H1 (cell line): ENCODE measurements around the gene CRTAC1. TPM values are rescaled to one million over a fixed set of nuclear protein-coding genes. Genes with fewer than 3 reads are reported as not detected.

Source experiments
- CTCF ChIA-PET: fragments of 300-600 bp; sonication (Branson Sonifier 250); formaldehyde crosslinking; loops from one replicate; lab custom pipeline; 2021; ENCODE audit not compliant: partially characterized antibody; lab: Charles Lee
- POLR2A ChIA-PET: fragments of 300-600 bp; sonication (Branson Sonifier 250); formaldehyde crosslinking; loops from one replicate; lab custom pipeline; 2021; ENCODE audit warnings: inconsistent platforms; ENCODE audit not compliant: partially characterized antibody; lab: Charles Lee
- DNase-seq, 2 experiments: peaks; one replicate each; pipeline versions ENCODE4 v3.0.0 to v3.0.0-alpha.2; 2010 to 2022; ENCODE audit warnings: low spot score in 2 of 2, low read depth in 1 of 2, mixed read lengths in 1 of 2
- FAIRE-seq: peaks from 2 replicates; lab custom pipeline; 2011; peaks lifted over from hg19 to GRCh38; lab: Jason Lieb, UNC
- H2AFZ ChIP-seq: 2 replicates; pipeline ENCODE4 v1.8.1; 2012; ENCODE audit warnings: low read length, inconsistent platforms
- H2AK5ac ChIP-seq: 2 replicates; pipeline ENCODE4 v1.6.1; 2013; ENCODE audit warnings: low read depth, low read length
- H2BK120ac ChIP-seq: replicated peaks from 2 replicates; pipeline ENCODE3; 2013; ENCODE audit warnings: low read depth, low read length, inconsistent platforms
- H2BK12ac ChIP-seq: 2 replicates; pipeline ENCODE4 v1.6.1; 2013; ENCODE audit warnings: low read depth, low read length
- H2BK15ac ChIP-seq: 2 replicates; pipeline ENCODE4 v1.6.1; 2013; ENCODE audit warnings: low read length
- H2BK20ac ChIP-seq: 2 replicates; pipeline ENCODE4 v1.6.1; 2013; ENCODE audit warnings: low read length
- H2BK5ac ChIP-seq: 2 replicates; pipeline ENCODE4 v1.6.1; 2013; ENCODE audit warnings: low read depth, low read length
- H3K14ac ChIP-seq: 2 replicates; pipeline ENCODE4 v1.6.1; 2013; ENCODE audit warnings: inconsistent platforms; ENCODE audit not compliant: insufficient read length
- H3K18ac ChIP-seq: 2 replicates; pipeline ENCODE4 v1.6.1; 2013; ENCODE audit warnings: low read length; ENCODE audit errors: extremely low read depth
- H3K23ac ChIP-seq: 2 replicates; pipeline ENCODE4 v1.6.1; 2013; ENCODE audit warnings: inconsistent platforms; ENCODE audit not compliant: insufficient read length
- H3K23me2 ChIP-seq: 2 replicates; pipeline ENCODE4 v1.6.1; 2013; ENCODE audit warnings: low read depth, low read length
- H3K27ac ChIP-seq: 2 replicates; pipeline ENCODE4 v1.6.1; 2011; ENCODE audit warnings: low read depth, low read length, inconsistent platforms
- H3K27me3 ChIP-seq, 4 experiments: replicated peaks in 1 of 4; 1 replicate in 1 of 4; 2 replicates in 3 of 4; pipeline versions ENCODE4 v1.6.1 to v1.8.1; 2011 to 2013; ENCODE audit warnings: low read length in 3 of 4, mild to moderate bottlenecking in 3 of 4, inconsistent platforms in 2 of 4, mixed read lengths in 2 of 4, moderate library complexity in 1 of 4; ENCODE audit not compliant: control insufficient read depth in 3 of 4, insufficient read depth in 3 of 4; ENCODE audit errors: extremely low read depth in 1 of 4
- H3K36me3 ChIP-seq, 4 experiments: 2 replicates each; pipeline versions ENCODE4 v1.6.1 to v1.8.1; 2011 to 2013; ENCODE audit warnings: mild to moderate bottlenecking in 4 of 4, low read length in 3 of 4, moderate library complexity in 2 of 4, control low read depth in 1 of 4, inconsistent platforms in 1 of 4; ENCODE audit not compliant: insufficient read depth in 4 of 4, control insufficient read depth in 2 of 4
- H3K4ac ChIP-seq: replicated peaks from 2 replicates; pipeline ENCODE3; 2013; ENCODE audit warnings: low read length, low read depth, mixed read lengths, inconsistent platforms; ENCODE audit not compliant: insufficient read length
- H3K4me1 ChIP-seq, 4 experiments: replicated peaks in 1 of 4; 1 replicate in 1 of 4; 2 replicates in 3 of 4; pipeline versions ENCODE4 v1.6.1 to v1.8.1; 2011 to 2013; ENCODE audit warnings: low read length in 3 of 4, inconsistent platforms in 2 of 4, mixed read lengths in 1 of 4; ENCODE audit not compliant: insufficient read depth in 4 of 4, control insufficient read depth in 3 of 4
- H3K4me2 ChIP-seq, 2 experiments: 2 replicates each; pipeline versions ENCODE4 v1.6.1 to v1.8.1; 2011 to 2013; ENCODE audit warnings: low read depth in 2 of 2, low read length in 2 of 2, control low read depth in 1 of 2, inconsistent platforms in 1 of 2, mild to moderate bottlenecking in 1 of 2; ENCODE audit not compliant: insufficient read depth in 1 of 2
- H3K4me3 ChIP-seq, 4 experiments: fragments of 200-600, 300-600 bp in 1 of 4; sonication (generic), shearing (Covaris generic), sonication (Bioruptor Twin) in 1 of 4; 2 replicates each; pipeline versions ENCODE4 v1.5.1 to v1.8.1; 2011 to 2016; ENCODE audit warnings: low read length in 4 of 4, low read depth in 3 of 4, control low read depth in 2 of 4, inconsistent platforms in 2 of 4, mild to moderate bottlenecking in 2 of 4, mixed read lengths in 1 of 4, moderate library complexity in 1 of 4; ENCODE audit not compliant: insufficient read depth in 2 of 4; ENCODE audit errors: extremely low read depth in 1 of 4
- H3K56ac ChIP-seq: replicated peaks from 2 replicates; pipeline ENCODE3; 2013; ENCODE audit warnings: low read depth, mild to moderate bottlenecking, mixed read lengths, low read length, inconsistent platforms; ENCODE audit not compliant: insufficient read length
- H3K79me1 ChIP-seq: 2 replicates; pipeline ENCODE4 v1.6.1; 2013; ENCODE audit warnings: low read depth, low read length, control low read depth
- H3K79me2 ChIP-seq, 2 experiments: 2 replicates each; pipeline versions ENCODE4 v1.6.1 to v1.8.1; 2012 to 2013; ENCODE audit warnings: low read length in 2 of 2, mild to moderate bottlenecking in 2 of 2, inconsistent platforms in 1 of 2; ENCODE audit not compliant: insufficient read depth in 2 of 2, control insufficient read depth in 1 of 2
- H3K9ac ChIP-seq, 4 experiments: replicated peaks in 1 of 4; 1 replicate in 1 of 4; 2 replicates in 3 of 4; pipeline versions ENCODE4 v1.6.1 to v1.8.1; 2011 to 2013; ENCODE audit warnings: low read depth in 3 of 4, low read length in 3 of 4, control low read depth in 2 of 4, mild to moderate bottlenecking in 2 of 4, moderate library complexity in 2 of 4, inconsistent platforms in 1 of 4; ENCODE audit errors: extremely low read depth in 1 of 4
- H3K9me3 ChIP-seq, 2 experiments: 2 replicates each; pipeline versions ENCODE4 v1.6.1 to v1.8.1; 2012 to 2013; ENCODE audit warnings: mild to moderate bottlenecking in 2 of 2, moderate library complexity in 2 of 2, control low read depth in 1 of 2, inconsistent platforms in 1 of 2, low read depth in 1 of 2, low read length in 1 of 2, mixed read lengths in 1 of 2; ENCODE audit not compliant: insufficient read depth in 2 of 2
- H4K20me1 ChIP-seq, 2 experiments: replicated peaks in 1 of 2; 2 replicates each; pipeline versions ENCODE3 to v1.8.1; 2011 to 2013; ENCODE audit warnings: inconsistent platforms in 2 of 2, low read length in 2 of 2, mild to moderate bottlenecking in 1 of 2; ENCODE audit not compliant: insufficient read depth in 2 of 2, control insufficient read depth in 1 of 2
- H4K5ac ChIP-seq: 2 replicates; pipeline ENCODE4 v1.6.1; 2013; ENCODE audit warnings: low read length, low read depth, mixed read lengths, inconsistent platforms; ENCODE audit not compliant: insufficient read length
- H4K8ac ChIP-seq: 2 replicates; pipeline ENCODE4 v1.8.0; 2013; ENCODE audit warnings: mild to moderate bottlenecking, moderate library complexity, low read length, inconsistent platforms; ENCODE audit not compliant: insufficient read depth; ENCODE audit errors: extremely low read depth
- H4K91ac ChIP-seq: replicated peaks from 2 replicates; pipeline ENCODE3; 2013; ENCODE audit warnings: low read length, mixed read lengths, inconsistent platforms; ENCODE audit not compliant: insufficient read length
- BRCA1 ChIP-seq: IDR thresholded peaks from 2 replicates; pipeline ENCODE4 v1.6.1; 2012; ENCODE audit warnings: low read depth, low read length, improper control_type of control experiment
- CREB1 ChIP-seq: IDR thresholded peaks from 2 replicates; pipeline ENCODE4 v1.6.1; 2012; ENCODE audit warnings: inconsistent platforms
- CTBP2 ChIP-seq: IDR thresholded peaks from 2 replicates; pipeline ENCODE4 v1.7.0; 2011; ENCODE audit warnings: borderline replicate concordance, mild to moderate bottlenecking, moderate library complexity, mixed read lengths, low read length; ENCODE audit not compliant: insufficient read depth, insufficient read length
- GTF2F1 ChIP-seq: IDR thresholded peaks from 2 replicates; pipeline ENCODE4 v1.6.1; 2012; ENCODE audit warnings: low read depth, low read length, improper control_type of control experiment, borderline replicate concordance
- HDAC2 ChIP-seq, 2 experiments: fragments of 300-600 bp in 1 of 2; sonication (generic) in 1 of 2; IDR thresholded peaks; 2 replicates each; pipeline ENCODE4 v1.6.1; 2011 to 2012; ENCODE audit warnings: low read depth in 2 of 2, low read length in 2 of 2, mild to moderate bottlenecking in 2 of 2, moderate library complexity in 2 of 2, borderline replicate concordance in 1 of 2, inconsistent platforms in 1 of 2
- KDM1A ChIP-seq: fragments of 200-600, 300-600 bp; sonication (generic); IDR thresholded peaks from 2 replicates; pipeline ENCODE4 v1.7.1; 2016; ENCODE audit warnings: mild to moderate bottlenecking, low read length, borderline replicate concordance
- KDM5A ChIP-seq: fragments of 200-600 bp; IDR thresholded peaks from 2 replicates; pipeline ENCODE4 v1.7.1; 2012; ENCODE audit warnings: mild to moderate bottlenecking, low read length, inconsistent platforms, mixed read lengths
- MAFK ChIP-seq: IDR thresholded peaks from 2 replicates; pipeline ENCODE4 v1.6.1; 2012; ENCODE audit warnings: low read depth, mild to moderate bottlenecking, improper control_type of control experiment, low read length
- NANOG ChIP-seq: IDR thresholded peaks from 2 replicates; pipeline ENCODE4 v1.6.1; 2011; ENCODE audit warnings: low read length, low read depth, mild to moderate bottlenecking, inconsistent platforms; ENCODE audit not compliant: insufficient read depth, poor library complexity, severe bottlenecking
- RNF2 ChIP-seq: fragments of 200-900, 300-1000 bp; sonication (generic); IDR thresholded peaks from 2 replicates; pipeline ENCODE4 v1.7.1; 2016; ENCODE audit warnings: borderline replicate concordance, low read depth, mild to moderate bottlenecking, antibody characterized with exemption, low read length; ENCODE audit not compliant: poor library complexity, severe bottlenecking; ENCODE audit errors: missing control alignments
- TAF7 ChIP-seq: optimal IDR thresholded peaks from 2 replicates; pipeline ENCODE3; 2011; ENCODE audit warnings: low read depth, mild to moderate bottlenecking, inconsistent platforms, low read length, moderate library complexity, borderline replicate concordance
- TBP ChIP-seq: IDR thresholded peaks from 2 replicates; pipeline ENCODE4 v1.6.1; 2011; ENCODE audit warnings: low read depth, low read length, improper control_type of control experiment
- WGBS, 2 experiments: shearing (Covaris generic) in 1 of 2; methylation state at CpG; one replicate each; pipeline versions ENCODE4 v1.1.6 to v1.1.7; 2013 to 2015; ENCODE audit warnings: low lambda C conversion rate in 2 of 2, mixed read lengths in 2 of 2, inconsistent platforms in 1 of 2, low coverage in 1 of 2, missing lambda C conversion rate in 1 of 2; ENCODE audit not compliant: insufficient replicate concordance in 2 of 2, insufficient coverage in 1 of 2, insufficient read length in 1 of 2; ENCODE audit errors: extremely low coverage in 1 of 2, missing lambda C conversion rate in 1 of 2; 5-methylcytosine and 5-hydroxymethylcytosine counted together
- polyA plus RNA-seq, 7 experiments: library from polyadenylated mRNA; depleted of rRNA in 3 of 7; stranded (reverse) in 5 of 7; unstranded in 2 of 7; fragments of >200 nt in 5 of 7; fragments of 200-250 nt in 2 of 7; gene quantifications; 1 replicate in 5 of 7; 2 replicates in 1 of 7; 4 replicates in 1 of 7; pipeline versions ENCODE4 v1.2.1 to v1.2.3, GENCODE V29; 2011 to 2013; ENCODE audit warnings: missing spikeins in 2 of 7, mixed read lengths in 2 of 7
- total RNA-seq: library from RNA; stranded (reverse); fragmentation: NEBNext Ultra II Directional; extraction: Animal tissue kit (Norgen Biotek cat#: 25700); gene quantifications from 2 replicates; pipeline ENCODE4 v1.2.1, GENCODE V29; 2021
- TF ChIP-seq, protein P1 (sequence below): IDR thresholded peaks from 2 replicates; pipeline ENCODE4 v1.6.1; 2012; ENCODE audit warnings: inconsistent platforms

Gene CRTAC1
- total and polyA plus RNA-seq, 2 of the 8 experiments (the other 6 are each of a cell fraction or from before 2014, with no cell fraction given), result 0.91 to 1.2 TPM

- H3K23me2 ChIP-seq, result peaks cover 1% of the 10 kb centered on the region; the same call in 1 of the 2 replicates
- no peak overlapping the region for H2BK12ac ChIP-seq
- H2BK5ac ChIP-seq, result no peak overlapping the region
- FAIRE-seq (no peak), DNase-seq (no peak)
- H4K5ac ChIP-seq, result no peak overlapping the region
- H2BK20ac ChIP-seq, result no peak overlapping the region
- no peak overlapping the region for H2AK5ac ChIP-seq
- H3K23ac ChIP-seq, result no peak overlapping the region
- H3K9me3 ChIP-seq, result no peaks in the 10 kb centered on the region
- POLR2A ChIA-PET, result interaction anchor here (1.2 to 1.3 kb wide), 2 partner anchors 11 to 115 kb away, joined by 3 read pairs; partner anchors contain the start of gene ZFYVE27
- no peak overlapping the region for H3K4me3 ChIP-seq
- H4K91ac ChIP-seq, result no peak overlapping the region
- no peak overlapping the region for H2AFZ ChIP-seq
- no peak overlapping the region for H3K27ac ChIP-seq
- peaks cover 0 to 4% (median under 1%) of the 10 kb centered on the region in 4 experiments; a peak in 6 of 7 replicates for H3K4me1 ChIP-seq
- no peak overlapping the region for H2BK120ac ChIP-seq
- H4K8ac ChIP-seq, result no peak overlapping the region
- peaks cover 0 to 25% (median 14%) of the 10 kb centered on the region in 4 experiments; a peak in 6 of 7 replicates for H3K27me3 ChIP-seq
- no peak overlapping the region for H3K9ac ChIP-seq
- CTCF ChIA-PET, result no interaction called here
- H3K18ac ChIP-seq, result no peak overlapping the region
- no peaks in the 10 kb centered on the region for H3K36me3 ChIP-seq
- H2BK15ac ChIP-seq, result no peak overlapping the region
- H3K56ac ChIP-seq, result no peak overlapping the region
- WGBS, 2 experiments, result 85% methylated on average over 3 of the region's 3 CpGs; no CpG with 5 or more reads in 1 of the 2 experiments
- H3K14ac ChIP-seq, result no peak overlapping the region
- no peaks in the 10 kb centered on the region for H3K79me2 ChIP-seq
- no peak overlapping the region for H3K4me2 ChIP-seq
- H4K20me1 ChIP-seq, result peaks cover 0 to 3% of the 10 kb centered on the region in 2 experiments
- H3K4ac ChIP-seq, result no peak overlapping the region
- no peaks in the 10 kb centered on the region for H3K79me1 ChIP-seq
- no peak for TF ChIP-seq CREB1
- TF ChIP-seq MAFK, result no peak
- TF ChIP-seq KDM5A, result no peak
- TF ChIP-seq HDAC2 (IDR thresholded peaks at IDR 0.05; ENCODE audit: borderline replicate concordance in 1 of 2, low read depth in 2 of 2, low read length in 2 of 2), result no peak
- TF ChIP-seq KDM1A, result no peak
- no peak for TF ChIP-seq CTBP2
- no peak for TF ChIP-seq BRCA1
- TF ChIP-seq RNF2, result no peak
- TF ChIP-seq, protein P1, sequence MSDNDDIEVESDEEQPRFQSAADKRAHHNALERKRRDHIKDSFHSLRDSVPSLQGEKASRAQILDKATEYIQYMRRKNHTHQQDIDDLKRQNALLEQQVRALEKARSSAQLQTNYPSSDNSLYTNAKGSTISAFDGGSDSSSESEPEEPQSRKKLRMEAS, result no peak
- no peak for TF ChIP-seq TAF7
- TF ChIP-seq TBP, result no peak
- no peak for TF ChIP-seq NANOG
- no peak for TF ChIP-seq GTF2F1
Observed at GRCh38 chr10:97852277-97852676, 178.1 kb downstream of the CRTAC1 start.
